Measurements from ENCODE around the gene HILPDA.

HILPDA gene

DNA sequence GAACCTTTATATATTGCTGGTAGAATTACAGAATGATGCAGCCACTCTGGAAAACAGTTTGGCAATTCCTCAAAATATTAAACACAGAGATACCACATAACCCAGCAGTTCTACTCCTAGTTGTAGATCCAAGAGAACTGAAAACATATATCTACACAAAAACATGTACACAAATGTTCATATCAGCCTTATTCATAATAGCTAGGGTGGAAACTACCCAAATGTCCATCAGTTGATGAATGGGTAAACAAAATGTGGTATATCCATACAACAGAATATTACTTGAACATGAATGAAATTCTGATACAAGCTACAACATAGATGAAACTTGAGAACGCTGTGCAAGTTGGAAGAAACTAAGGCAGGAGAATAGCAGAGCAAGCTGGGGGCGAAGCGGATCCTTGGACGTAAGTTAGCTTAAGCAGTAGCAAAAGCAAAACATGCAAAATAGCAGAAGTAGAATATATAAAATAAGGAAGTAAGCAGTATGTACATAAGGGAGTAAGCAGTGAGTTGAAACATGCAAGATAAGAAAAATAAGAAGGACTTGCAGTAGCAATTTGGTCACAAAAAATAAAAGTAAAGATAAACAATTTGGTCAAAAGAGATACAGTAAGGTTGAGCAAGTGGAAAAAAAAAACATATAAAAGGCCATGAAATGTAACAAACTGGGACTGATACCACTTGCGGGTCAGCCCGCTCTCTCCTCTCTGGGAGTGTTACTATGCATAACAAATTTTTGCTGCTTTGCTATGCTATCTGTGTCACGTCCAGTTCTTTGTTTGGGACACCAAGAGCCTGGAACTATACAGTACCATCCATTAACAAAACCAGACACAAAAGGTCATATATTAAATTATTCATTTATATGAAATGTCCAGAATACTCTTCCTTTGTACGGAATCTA is 18.0 kb upstream of the HILPDA start:
- H3K27ac ChIP-seq (ENCODE audit: low read length, poor library complexity, severe bottlenecking) = no peak overlapping the region
- H3K27me3 ChIP-seq (ENCODE audit: control insufficient read depth in 1 of 2, insufficient read depth in 1 of 2, low read length in 2 of 2) = no peaks in the 10 kb centered on the region
- no peak overlapping the region for H2BK5ac ChIP-seq (ENCODE audit: low read depth, low read length, poor library complexity, severe bottlenecking)
- no peaks in the 10 kb centered on the region for H3K4me1 ChIP-seq (ENCODE audit: control insufficient read depth, insufficient read depth, low read depth, low read length)
- H2BK120ac ChIP-seq (ENCODE audit: low read depth, low read length) = no peak overlapping the region
- no peak overlapping the region for H2BK12ac ChIP-seq (ENCODE audit: low read length in 2 of 2)
- no peak overlapping the region for H3K23ac ChIP-seq (ENCODE audit: low read length in 2 of 2)
- H3K79me1 ChIP-seq (replicated peaks; ENCODE audit: low read length, poor library complexity, severe bottlenecking) = no peaks in the 10 kb centered on the region
- no peak overlapping the region for H3K4me3 ChIP-seq (ENCODE audit: insufficient read depth in 1 of 2, low read depth in 1 of 2, low read length in 2 of 2)
- no peak overlapping the region for H3K4me2 ChIP-seq (ENCODE audit: low read length, poor library complexity, severe bottlenecking)
- no peak overlapping the region for H2AFZ ChIP-seq (ENCODE audit: low read depth, low read length)
- H2BK15ac ChIP-seq (ENCODE audit: low read depth, poor library complexity, severe bottlenecking) = no peak overlapping the region
- H3K9ac ChIP-seq (ENCODE audit: low read length) = no peak overlapping the region
- H2AK5ac ChIP-seq (ENCODE audit: low read length, severe bottlenecking) = no peak overlapping the region
- no peaks in the 10 kb centered on the region for H3K9me3 ChIP-seq (ENCODE audit: control insufficient read depth, low read length)
- DNase-seq = no peak
- 95% methylated on average over 7 of the region's 8 CpGs for WGBS
- H4K8ac ChIP-seq (ENCODE audit: low read length) = no peak overlapping the region
- no peaks in the 10 kb centered on the region for H3K36me3 ChIP-seq (ENCODE audit: control insufficient read depth in 1 of 2, insufficient read depth in 2 of 2, low read depth in 1 of 2, low read length in 2 of 2)
- no peak overlapping the region for H4K91ac ChIP-seq (ENCODE audit: low read length)
- H3K4ac ChIP-seq (ENCODE audit: low read depth in 1 of 2, low read length in 2 of 2) = no peak overlapping the region
- no peak overlapping the region for H3K14ac ChIP-seq (ENCODE audit: low read length in 2 of 2)
- H3K18ac ChIP-seq (ENCODE audit: low read depth in 1 of 2, low read length in 2 of 2) = no peak overlapping the region

DNA sequence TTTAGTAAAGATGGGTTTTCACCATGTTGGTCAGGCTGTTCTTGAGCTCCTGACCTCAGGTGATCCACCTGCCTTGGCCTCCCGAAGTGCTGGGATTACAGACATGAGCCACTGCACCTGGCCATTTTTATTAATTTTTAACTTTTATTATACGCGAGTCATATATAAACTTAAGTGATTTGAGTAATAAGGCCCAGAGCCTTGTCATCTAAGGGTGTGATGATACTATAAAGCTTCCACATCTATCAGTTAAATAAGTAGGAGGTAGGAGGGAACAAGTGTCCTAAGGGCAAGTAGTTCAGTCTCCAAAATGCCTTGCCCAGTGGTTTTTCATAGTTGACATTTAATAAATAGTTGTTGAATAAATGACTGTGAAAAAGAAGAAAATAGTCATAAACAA is 13.3 kb upstream of the HILPDA start:
- Histone ChIP-seq H2BK120ac (ENCODE audit: low read depth, low read length) (no peak overlapping the region), H2AK5ac (ENCODE audit: low read length, severe bottlenecking) (no peak overlapping the region), H3K4me1 (ENCODE audit: control insufficient read depth, insufficient read depth, low read depth, low read length) (no peaks in the 10 kb centered on the region), H3K36me3 (ENCODE audit: control insufficient read depth in 1 of 2, insufficient read depth in 2 of 2, low read depth in 1 of 2, low read length in 2 of 2) (no peaks in the 10 kb centered on the region), H3K18ac (ENCODE audit: low read depth in 1 of 2, low read length in 2 of 2) (no peak overlapping the region), H3K23ac (ENCODE audit: low read length in 2 of 2) (no peak overlapping the region), H3K4me3 (ENCODE audit: insufficient read depth in 1 of 2, low read depth in 1 of 2, low read length in 2 of 2) (no peak overlapping the region), H3K4ac (ENCODE audit: low read depth in 1 of 2, low read length in 2 of 2) (no peak overlapping the region), H2AFZ (ENCODE audit: low read depth, low read length) (no peak overlapping the region), H3K27me3 (ENCODE audit: control insufficient read depth in 1 of 2, insufficient read depth in 1 of 2, low read length in 2 of 2) (no peaks in the 10 kb centered on the region), H2BK15ac (ENCODE audit: low read depth, poor library complexity, severe bottlenecking) (no peak overlapping the region), H3K27ac (ENCODE audit: low read length, poor library complexity, severe bottlenecking) (no peak overlapping the region), H2BK12ac (ENCODE audit: low read length in 2 of 2) (no peak overlapping the region), H2BK5ac (ENCODE audit: low read depth, low read length, poor library complexity, severe bottlenecking) (no peak overlapping the region), H3K14ac (ENCODE audit: low read length in 2 of 2) (no peak overlapping the region), H3K79me1 (replicated peaks; ENCODE audit: low read length, poor library complexity, severe bottlenecking) (no peaks in the 10 kb centered on the region), H3K4me2 (ENCODE audit: low read length, poor library complexity, severe bottlenecking) (no peak overlapping the region), H4K8ac (ENCODE audit: low read length) (no peak overlapping the region), H4K91ac (ENCODE audit: low read length) (no peak overlapping the region), H3K9ac (ENCODE audit: low read length) (no peak overlapping the region), H3K9me3 (ENCODE audit: control insufficient read depth, low read length) (no peaks in the 10 kb centered on the region)
- DNase-seq = no peak
- WGBS = 100% methylated on average over 2 of the region's 3 CpGs

DNA sequence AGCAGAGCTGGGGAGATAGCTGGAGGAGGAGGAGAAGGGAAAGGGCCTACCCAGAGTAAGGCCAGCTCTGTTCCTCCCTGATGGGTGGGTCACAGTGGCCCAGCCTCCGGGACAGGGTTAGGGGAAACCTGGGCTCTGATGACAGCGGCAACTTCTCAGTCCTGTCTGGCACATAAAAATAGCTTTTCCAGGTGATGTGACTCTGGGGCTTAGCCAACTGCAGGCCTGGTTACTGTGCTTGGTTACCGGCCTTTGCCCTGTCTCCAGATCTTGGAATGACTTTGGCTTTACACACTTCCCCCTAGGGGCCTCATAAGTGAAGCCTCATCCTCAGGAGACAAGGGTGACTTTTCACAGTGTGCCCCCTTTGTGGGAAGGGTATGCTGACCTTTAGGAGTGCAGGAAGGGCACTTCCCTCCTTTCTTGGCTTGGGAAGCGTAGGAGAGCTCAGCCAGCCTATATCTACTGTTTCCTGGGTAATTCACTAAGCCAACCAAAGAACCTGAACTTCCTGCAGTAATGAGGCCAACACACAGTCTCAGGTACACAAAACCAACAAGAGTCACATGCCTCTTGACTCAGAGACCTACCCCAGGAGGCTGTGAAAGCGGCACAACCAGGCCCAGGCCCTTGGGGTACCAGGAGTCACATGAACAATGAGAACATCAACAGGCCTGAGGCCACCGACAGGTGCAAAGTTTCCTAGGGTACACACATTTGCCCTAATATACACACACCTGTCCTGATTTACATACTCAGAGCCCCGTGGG is 11.7 kb upstream of the HILPDA start:
- no peak overlapping the region for H2BK120ac ChIP-seq (ENCODE audit: low read depth, low read length)
- no peak overlapping the region for H3K18ac ChIP-seq (ENCODE audit: low read depth in 1 of 2, low read length in 2 of 2)
- no peaks in the 10 kb centered on the region for H3K4me1 ChIP-seq (ENCODE audit: control insufficient read depth, insufficient read depth, low read depth, low read length)
- WGBS = 89% methylated on average over 7 of the region's 7 CpGs
- no peak for DNase-seq
- H2BK12ac ChIP-seq (ENCODE audit: low read length in 2 of 2) = no peak overlapping the region
- H3K27ac ChIP-seq (ENCODE audit: low read length, poor library complexity, severe bottlenecking) = no peak overlapping the region
- no peaks in the 10 kb centered on the region for H3K36me3 ChIP-seq (ENCODE audit: control insufficient read depth in 1 of 2, insufficient read depth in 2 of 2, low read depth in 1 of 2, low read length in 2 of 2)
- H3K23ac ChIP-seq (ENCODE audit: low read length in 2 of 2) = no peak overlapping the region
- H3K4me2 ChIP-seq (ENCODE audit: low read length, poor library complexity, severe bottlenecking) = no peak overlapping the region
- H3K79me1 ChIP-seq (replicated peaks; ENCODE audit: low read length, poor library complexity, severe bottlenecking) = no peaks in the 10 kb centered on the region
- H4K91ac ChIP-seq (ENCODE audit: low read length) = no peak overlapping the region
- H3K27me3 ChIP-seq (ENCODE audit: control insufficient read depth in 1 of 2, insufficient read depth in 1 of 2, low read length in 2 of 2) = no peaks in the 10 kb centered on the region
- H3K4ac ChIP-seq (ENCODE audit: low read depth in 1 of 2, low read length in 2 of 2) = no peak overlapping the region
- no peak overlapping the region for H3K14ac ChIP-seq (ENCODE audit: low read length in 2 of 2)
- H2AFZ ChIP-seq (ENCODE audit: low read depth, low read length) = no peak overlapping the region
- no peak overlapping the region for H2BK5ac ChIP-seq (ENCODE audit: low read depth, low read length, poor library complexity, severe bottlenecking)
- H2BK15ac ChIP-seq (ENCODE audit: low read depth, poor library complexity, severe bottlenecking) = no peak overlapping the region
- H3K4me3 ChIP-seq (ENCODE audit: insufficient read depth in 1 of 2, low read depth in 1 of 2, low read length in 2 of 2) = no peak overlapping the region
- H3K9me3 ChIP-seq (ENCODE audit: control insufficient read depth, low read length) = no peaks in the 10 kb centered on the region
- H2AK5ac ChIP-seq (ENCODE audit: low read length, severe bottlenecking) = no peak overlapping the region
- H4K8ac ChIP-seq (ENCODE audit: low read length) = no peak overlapping the region
- H3K9ac ChIP-seq (ENCODE audit: low read length) = no peak overlapping the region

DNA sequence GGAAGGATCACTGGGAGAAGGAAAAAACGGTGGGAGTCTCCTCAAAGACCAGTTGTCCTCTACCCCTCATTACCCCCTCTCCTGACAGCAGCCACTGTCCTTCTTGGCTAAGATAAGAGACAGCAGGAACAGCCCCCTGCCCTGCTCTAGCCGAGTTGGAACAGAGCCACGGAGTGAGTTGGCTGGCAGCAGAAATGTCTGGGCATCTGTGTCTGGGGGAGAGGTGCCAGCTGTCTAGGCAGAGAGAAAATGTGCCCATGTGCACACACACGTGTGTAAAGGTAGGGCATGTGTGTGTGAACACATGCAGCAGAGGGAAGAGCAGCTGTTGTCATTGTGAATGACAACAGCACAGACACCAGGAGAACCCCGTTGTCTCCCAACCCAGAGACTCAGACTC is 9.4 kb upstream of the HILPDA start:
- Histone ChIP-seq H3K4me2 (ENCODE audit: low read length, poor library complexity, severe bottlenecking) (no peak overlapping the region), H3K4ac (ENCODE audit: low read depth in 1 of 2, low read length in 2 of 2) (no peak overlapping the region), H4K91ac (ENCODE audit: low read length) (no peak overlapping the region), H4K8ac (ENCODE audit: low read length) (no peak overlapping the region), H3K27me3 (ENCODE audit: control insufficient read depth in 1 of 2, insufficient read depth in 1 of 2, low read length in 2 of 2) (no peaks in the 10 kb centered on the region), H3K9me3 (ENCODE audit: control insufficient read depth, low read length) (no peaks in the 10 kb centered on the region), H2BK15ac (ENCODE audit: low read depth, poor library complexity, severe bottlenecking) (no peak overlapping the region), H3K79me1 (replicated peaks; ENCODE audit: low read length, poor library complexity, severe bottlenecking) (no peaks in the 10 kb centered on the region), H2AK5ac (ENCODE audit: low read length, severe bottlenecking) (no peak overlapping the region), H3K23ac (ENCODE audit: low read length in 2 of 2) (no peak overlapping the region), H3K9ac (ENCODE audit: low read length) (no peak overlapping the region), H2BK12ac (ENCODE audit: low read length in 2 of 2) (no peak overlapping the region), H3K4me1 (ENCODE audit: control insufficient read depth, insufficient read depth, low read depth, low read length) (no peaks in the 10 kb centered on the region), H3K18ac (ENCODE audit: low read depth in 1 of 2, low read length in 2 of 2) (no peak overlapping the region), H2BK5ac (ENCODE audit: low read depth, low read length, poor library complexity, severe bottlenecking) (no peak overlapping the region), H2BK120ac (ENCODE audit: low read depth, low read length) (no peak overlapping the region), H2AFZ (ENCODE audit: low read depth, low read length) (no peak overlapping the region), H3K36me3 (ENCODE audit: control insufficient read depth in 1 of 2, insufficient read depth in 2 of 2, low read depth in 1 of 2, low read length in 2 of 2) (no peaks in the 10 kb centered on the region), H3K14ac (ENCODE audit: low read length in 2 of 2) (no peak overlapping the region), H3K4me3 (ENCODE audit: insufficient read depth in 1 of 2, low read depth in 1 of 2, low read length in 2 of 2) (no peak overlapping the region), H3K27ac (ENCODE audit: low read length, poor library complexity, severe bottlenecking) (no peak overlapping the region)
- 89% methylated on average over 4 of the region's 5 CpGs for WGBS
- no peak for DNase-seq
